Medulla oblongata (tissue), 1 donor: ENCODE data around the gene TNFRSF18.

Source experiments
- DNase-seq: peaks from one replicate; pipeline ENCODE4 v3.0.0-alpha.2; 2015; ENCODE audit errors: extremely low spot score

The TNFRSF18 gene

DNA sequence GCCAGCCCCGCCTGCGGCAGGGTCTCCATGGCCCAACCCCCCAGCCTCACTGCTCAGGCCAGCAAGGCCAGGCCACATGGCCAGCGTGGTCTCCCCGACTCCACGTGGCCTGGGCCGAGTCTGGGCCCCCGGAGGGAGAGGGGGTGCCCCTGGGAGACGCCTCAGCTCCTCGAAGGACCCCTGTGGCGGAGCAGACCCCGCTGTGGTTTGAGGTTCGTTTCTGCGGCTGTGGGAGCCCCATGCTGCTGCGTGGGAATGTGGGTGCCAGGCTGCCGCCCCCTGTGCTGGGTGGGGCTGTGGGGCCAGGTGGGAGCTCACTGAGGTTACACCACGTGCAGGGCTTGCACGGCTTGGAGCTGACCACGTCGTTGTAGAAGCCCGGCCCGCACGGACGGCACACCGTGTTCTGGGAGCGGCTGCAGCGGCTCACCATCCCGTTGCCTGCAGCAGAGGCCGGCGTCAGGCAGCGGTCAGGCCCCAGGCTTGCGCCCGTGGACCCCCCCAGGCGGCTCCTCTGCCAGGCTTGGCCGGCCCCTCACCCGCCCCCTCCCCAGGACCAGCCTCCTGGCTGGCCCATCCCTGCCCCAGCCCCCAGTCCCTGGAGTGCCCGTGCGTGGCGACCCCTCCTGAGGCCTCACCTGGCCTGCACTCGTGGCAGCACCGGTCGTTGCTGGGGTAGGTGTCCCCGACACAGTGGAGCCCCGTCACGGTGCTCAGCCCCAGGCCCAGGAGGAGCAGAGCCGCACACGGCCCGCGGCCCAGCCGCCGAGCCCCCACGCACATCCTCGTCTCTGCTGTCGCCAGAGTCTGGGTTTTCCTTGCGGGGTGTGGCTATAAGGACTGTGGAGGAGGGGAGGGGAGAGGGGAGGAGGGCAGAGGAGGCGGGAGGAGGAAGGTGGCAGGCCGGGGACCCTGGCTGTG is 7.2 kb upstream of the TNFRSF18 start, which contains the start of gene TNFRSF4:
Gene TNFRSF4, minus strand, starts transcription at position 809 of the 921 bp plus-strand sequence. Its CDS starts 26 bp downstream, at position 783.
- no peak for DNase-seq

DNA sequence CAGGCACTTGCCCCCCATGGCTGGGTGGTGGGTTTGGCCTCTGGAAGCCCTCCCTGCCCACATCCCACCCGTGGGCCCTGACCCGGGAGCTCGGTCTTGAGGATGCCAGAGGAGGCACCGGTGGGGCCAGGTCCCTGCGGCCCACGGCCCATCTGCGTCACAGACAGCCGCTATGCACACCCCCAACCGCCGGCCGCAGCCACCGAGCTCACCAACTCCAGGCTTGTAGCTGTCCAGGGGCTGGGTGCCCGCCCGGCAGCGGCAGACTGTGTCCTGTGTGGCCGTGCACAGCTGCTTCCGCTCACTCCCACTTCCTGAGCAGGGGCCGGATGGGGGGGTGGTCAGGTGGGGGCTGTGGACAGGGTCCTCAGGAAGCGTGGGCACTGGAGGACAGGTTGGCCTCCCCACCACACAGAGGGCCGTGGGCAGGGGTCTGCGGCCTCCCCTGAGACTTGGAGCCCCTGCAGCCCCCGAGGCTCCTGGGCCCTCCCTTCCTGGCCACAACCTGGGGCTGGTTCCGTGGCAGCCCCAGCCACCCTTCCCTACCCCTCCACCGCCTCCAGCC is 6.5 kb upstream of the TNFRSF18 start:
- DNase-seq, result no peak

DNA sequence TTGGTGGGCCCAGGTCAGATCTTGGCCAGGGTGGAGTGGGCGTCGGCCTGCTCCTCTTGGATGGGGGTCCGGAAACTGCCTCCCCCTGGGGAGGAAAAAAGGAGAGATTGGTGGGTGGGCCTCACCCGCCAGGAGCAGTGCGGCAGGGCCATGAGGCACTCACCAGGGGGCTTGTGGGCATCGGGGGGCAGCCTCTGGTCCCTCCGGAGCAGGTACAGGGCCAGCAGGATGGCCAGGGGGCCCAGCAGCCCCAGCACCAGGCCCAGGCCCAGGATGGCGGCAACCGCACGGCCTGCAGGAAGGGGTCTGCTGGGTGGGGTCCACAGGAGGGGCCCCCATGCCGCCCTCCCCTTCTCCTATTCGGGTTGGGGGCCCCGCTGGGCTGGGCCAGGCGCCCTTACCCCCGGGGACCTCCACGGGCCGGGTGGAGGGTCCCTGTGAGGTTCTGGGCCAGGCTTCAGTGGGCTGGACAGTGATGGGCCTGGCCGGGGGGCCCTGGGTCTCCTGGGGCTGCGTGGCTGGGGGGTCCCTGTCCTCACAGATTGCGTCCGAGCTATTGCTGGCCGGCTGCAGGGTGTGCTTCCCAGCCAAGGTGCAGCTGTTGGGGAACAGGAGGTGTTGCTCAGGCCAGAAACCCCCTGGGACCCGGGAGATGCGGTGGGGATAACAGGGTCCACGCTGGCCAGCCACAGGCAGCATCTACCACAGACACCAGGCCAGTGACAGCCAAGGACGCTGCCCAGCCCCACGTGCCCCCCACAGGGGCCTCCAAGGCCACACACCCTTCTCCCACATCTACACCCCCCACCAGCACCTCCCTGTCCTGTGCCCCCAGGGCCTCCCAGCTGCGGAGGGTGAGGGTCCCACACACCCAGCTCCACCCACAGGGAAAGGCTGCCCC is 5.4 kb upstream of the TNFRSF18 start:
- DNase-seq, result no peak

- no peak for DNase-seq
Observed at GRCh38 chr1:1210726-1211540, 4.5 kb upstream of the TNFRSF18 start.

GRCh38 chr1:1208713-1209433 is 2.5 kb upstream of the TNFRSF18 start:
- DNase-seq, result no peak

- DNase-seq, result no peak
Observed at GRCh38 chr1:1207571-1207892, 1.1 kb upstream of the TNFRSF18 start.

- DNase-seq, result no peak
Observed at GRCh38 chr1:1206966-1207531, 657 bp upstream of the TNFRSF18 start.

GRCh38 chr1:1205769-1206375 is 520 bp downstream of the TNFRSF18 start:
- DNase-seq, result no peak

GRCh38 chr1:1204998-1205768 is 1.2 kb downstream of the TNFRSF18 start:
- no peak for DNase-seq

DNA sequence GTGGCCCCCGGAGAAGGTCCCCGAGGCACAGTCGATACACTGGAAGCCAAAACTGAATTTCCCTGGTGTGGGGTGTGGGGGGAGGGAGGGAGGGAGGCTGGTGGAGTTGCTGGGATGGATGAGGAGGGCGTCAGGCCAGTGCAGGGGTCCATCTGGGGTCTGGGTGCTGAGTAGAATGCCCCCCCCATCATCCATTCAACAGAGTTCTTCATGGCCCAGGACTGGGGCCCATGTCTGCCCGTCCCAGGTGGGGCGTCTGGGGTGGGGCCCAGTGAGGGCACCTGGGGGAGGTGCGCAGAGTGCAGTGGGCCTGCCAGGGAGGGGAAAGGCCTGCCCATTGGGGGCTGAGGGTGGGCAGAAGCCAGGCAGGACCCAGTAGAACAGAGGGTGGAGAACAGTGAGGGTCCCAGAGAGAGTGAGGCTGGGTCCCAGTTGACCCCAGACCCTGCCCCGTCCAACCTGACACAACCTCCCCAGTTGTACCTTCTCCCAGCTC is 1.9 kb downstream of the TNFRSF18 start:
- no peak for DNase-seq

DNA sequence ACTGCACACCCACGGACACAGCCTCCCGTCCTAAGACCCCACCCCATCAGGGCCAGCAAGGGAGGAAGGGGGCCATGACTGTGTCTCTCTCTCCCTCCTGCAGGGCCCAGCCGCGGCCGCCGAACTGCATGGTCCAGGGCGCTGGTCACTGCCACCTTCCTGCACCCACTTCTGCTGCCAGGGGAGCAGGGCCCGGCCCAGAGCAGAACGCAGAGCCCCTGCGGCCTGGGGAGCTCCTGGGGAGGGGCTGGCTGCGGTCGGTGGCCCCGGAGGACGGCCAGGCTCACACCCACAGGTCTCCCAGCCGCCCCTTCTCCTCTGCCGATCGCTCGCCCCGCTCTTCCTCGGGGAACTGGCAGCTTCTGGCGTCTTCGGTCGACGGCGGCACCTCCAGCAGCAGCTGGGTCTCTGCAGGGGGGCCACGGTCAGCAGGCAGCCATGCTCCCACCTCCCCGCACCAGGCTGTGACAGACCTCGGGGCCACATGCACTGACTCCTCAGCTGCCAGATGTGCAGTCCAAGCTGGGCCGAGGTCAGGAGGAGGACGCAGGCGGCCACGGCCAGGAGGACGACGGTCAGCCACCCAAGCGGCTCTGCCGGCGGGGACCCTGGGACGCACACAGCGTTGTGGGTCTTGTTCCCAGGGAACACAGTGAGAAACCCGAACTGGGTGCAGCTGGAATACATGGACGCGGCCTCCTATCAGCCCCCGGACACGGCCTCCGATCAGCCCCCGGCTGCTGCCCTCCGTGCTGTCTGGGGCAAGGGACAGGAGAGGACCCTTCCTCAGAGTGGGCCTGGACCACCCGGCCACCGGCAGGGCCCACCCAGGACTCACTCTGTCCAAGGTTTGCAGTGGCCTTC is 2.6 kb downstream of the TNFRSF18 start:
- no peak for DNase-seq

- no peak for DNase-seq
Observed at GRCh38 chr1:1202831-1203560, 3.4 kb downstream of the TNFRSF18 start.

GRCh38 chr1:1200876-1201810 is 5.2 kb downstream of the TNFRSF18 start:
- DNase-seq, result no peak

DNA sequence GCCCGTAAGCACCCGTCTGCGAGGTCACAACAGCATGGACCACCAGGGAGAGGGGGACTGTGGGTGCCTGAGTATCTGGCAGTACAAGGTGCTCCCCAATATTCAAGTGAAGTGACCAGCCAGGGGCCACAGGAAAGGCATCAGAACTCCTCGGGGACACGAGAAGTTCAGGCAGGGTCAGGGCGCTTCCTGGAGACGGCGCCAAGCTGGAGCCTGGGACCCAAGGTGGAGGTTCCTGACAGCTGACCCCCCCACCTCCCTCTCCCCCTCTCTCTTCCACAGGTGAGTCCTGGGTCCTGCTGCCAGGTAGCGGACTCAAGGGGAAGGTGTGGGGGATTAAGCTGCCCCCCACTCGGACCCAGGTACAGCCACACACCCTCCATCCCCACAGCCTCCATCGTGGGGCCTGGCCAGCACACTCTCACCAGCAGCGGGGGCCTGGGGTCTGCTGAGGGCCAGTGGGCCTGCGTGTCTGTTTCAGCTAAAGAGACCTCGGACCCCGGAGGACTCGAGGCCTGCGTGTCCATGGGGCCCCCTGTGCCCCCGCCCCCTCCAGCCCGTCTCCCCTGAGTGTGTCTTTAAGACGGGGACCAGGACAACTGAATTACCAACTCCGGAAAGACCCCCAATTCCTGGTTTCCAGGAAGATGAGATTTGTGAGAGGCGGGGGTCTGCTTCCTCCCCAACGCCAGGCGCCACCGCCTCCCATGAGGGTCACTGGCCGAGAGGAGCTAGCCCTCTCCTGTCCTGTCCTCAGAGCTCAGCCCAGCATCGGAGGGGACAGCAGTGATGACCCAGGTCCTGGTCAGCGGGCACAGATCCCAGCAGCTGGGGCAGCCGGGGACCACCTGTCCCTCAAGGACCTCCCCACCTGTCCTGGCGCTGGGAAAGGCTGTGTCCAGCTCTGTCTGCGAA is 6.2 kb downstream of the TNFRSF18 start:
- no peak for DNase-seq
